Caco-2 (cell line): Measurements from ENCODE around the gene TEPSIN. TPM values are rescaled to one million over a fixed set of nuclear protein-coding genes. Genes with fewer than 3 reads are reported as not detected.

ENCODE experiments used
- BruUV-seq: library from RNA; stranded (reverse); fragments of 400-500 nt; replicated peaks from 2 replicates; lab custom pipeline; 2021; lab: Mats Ljungman, UMichigan
- CTCF ChIA-PET: fragments of 300-600 bp; sonication (Branson Sonifier 250); formaldehyde crosslinking; loops from one replicate; lab custom pipeline; 2022; ENCODE audit warnings: antibody characterized with exemption; lab: Charles Lee
- POLR2A ChIA-PET: fragments of 300-600 bp; sonication (Branson Sonifier 250); formaldehyde crosslinking; loops from one replicate; lab custom pipeline; 2022; ENCODE audit warnings: antibody characterized with exemption; lab: Charles Lee
- DNase-seq, 2 experiments: peaks; one replicate each; pipeline versions ENCODE4 v3.0.0 to v3.0.0-alpha.2; 2020 to 2022
- H3K27me3 ChIP-seq: replicated peaks from 2 replicates; pipeline ENCODE4 v1.6.0; 2011; ENCODE audit warnings: low read length; ENCODE audit not compliant: control insufficient read depth, insufficient read depth
- H3K36me3 ChIP-seq: 2 replicates; pipeline ENCODE4 v1.5.1; 2011; ENCODE audit warnings: low read length; ENCODE audit not compliant: control insufficient read depth, insufficient read depth
- H3K4me1 ChIP-seq: fragments of 250-450 bp; sonication (Bioruptor Pico); 2 replicates; pipeline ENCODE4 v1.5.1; 2020; ENCODE audit warnings: mild to moderate bottlenecking
- H3K4me3 ChIP-seq: 2 replicates; pipeline ENCODE4 v1.5.1; 2011; ENCODE audit warnings: low read depth, mild to moderate bottlenecking, control low read depth, low read length
- H3K9me3 ChIP-seq: fragments of 250-450 bp; sonication (Bioruptor Pico); 2 replicates; pipeline ENCODE4 v1.5.1; 2020; ENCODE audit warnings: mild to moderate bottlenecking, moderate library complexity
- H3K27ac Mint-ChIP-seq: one replicate; pipeline ENCODE4 v1.8.0; 2022; ENCODE audit warnings: mixed read lengths; ENCODE audit not compliant: unreplicated experiment
- H3K27me3 Mint-ChIP-seq: one replicate; pipeline ENCODE4 v1.8.0; 2022; ENCODE audit warnings: mixed read lengths; ENCODE audit not compliant: insufficient read depth, unreplicated experiment
- H3K36me3 Mint-ChIP-seq: one replicate; pipeline ENCODE4 v1.8.0; 2022; ENCODE audit warnings: mild to moderate bottlenecking, mixed read lengths; ENCODE audit not compliant: insufficient read depth, unreplicated experiment
- H3K4me1 Mint-ChIP-seq: one replicate; pipeline ENCODE4 v1.8.0; 2022; ENCODE audit warnings: low read depth, mixed read lengths; ENCODE audit not compliant: unreplicated experiment
- H3K4me3 Mint-ChIP-seq: one replicate; pipeline ENCODE4 v1.8.0; 2022; ENCODE audit warnings: mild to moderate bottlenecking, moderate library complexity, mixed read lengths; ENCODE audit not compliant: unreplicated experiment
- H3K9me3 Mint-ChIP-seq: one replicate; pipeline ENCODE4 v1.8.0; 2022; ENCODE audit warnings: mixed read lengths; ENCODE audit not compliant: unreplicated experiment
- CTCF ChIP-seq, 2 experiments: fragments of 200-600 bp in 1 of 2; IDR thresholded peaks; 1 replicate in 1 of 2; 2 replicates in 1 of 2; pipeline versions ENCODE4 v1.5.1 to v1.8.0; 2011 to 2022; ENCODE audit warnings: antibody characterized with exemption in 1 of 2, control low read depth in 1 of 2, inconsistent platforms in 1 of 2, low read depth in 1 of 2, low read length in 1 of 2, mild to moderate bottlenecking in 1 of 2, moderate library complexity in 1 of 2; ENCODE audit not compliant: insufficient read depth in 1 of 2, severe bottlenecking in 1 of 2, unreplicated experiment in 1 of 2
- intact Hi-C: fragments of 100-400 bp; cut with micrococcal nuclease; formaldehyde crosslinking; loops from one replicate; pipeline ENCODE4 v1.10.0; 2022; ENCODE audit not compliant: unreplicated experiment
- total RNA-seq: library from RNA; stranded (reverse); gene quantifications from 2 replicates; pipeline ENCODE4 v1.2.3, GENCODE V29; 2022

The TEPSIN gene
- total RNA-seq, 1 experiment from 2014 or later: 40.3 TPM

GRCh38 chr17:81183316-81183715 lies 55.5 kb downstream of the TEPSIN start:
- CTCF ChIA-PET: no interaction called here
- Mint-ChIP-seq H3K4me3 (no peak overlapping the region), H3K27me3 (no peaks in the 10 kb centered on the region), H3K4me1 (no peaks in the 10 kb centered on the region), H3K27ac (peak overlapping the region; percentile 18), H3K9me3 (no peaks in the 10 kb centered on the region), H3K36me3 (no peaks in the 10 kb centered on the region)
- no peak for DNase-seq
- POLR2A ChIA-PET: no interaction called here
- intact Hi-C loops: no loop called here
- Histone ChIP-seq H3K4me1 (no peaks in the 10 kb centered on the region), H3K36me3 (no peaks in the 10 kb centered on the region), H3K27me3 (no peaks in the 10 kb centered on the region), H3K9me3 (no peaks in the 10 kb centered on the region), H3K4me3 (no peak overlapping the region)
- no peak for TF ChIP-seq CTCF (IDR thresholded peaks at IDR 0.05; ENCODE audit: insufficient read depth in 1 of 2, low read depth in 1 of 2, low read length in 1 of 2, severe bottlenecking in 1 of 2, unreplicated experiment in 1 of 2)
- no TSS peak for BruUV-seq

- no peaks in the 10 kb centered on the region for H3K9me3 ChIP-seq
- no peak for DNase-seq
- H3K4me1 ChIP-seq: no peaks in the 10 kb centered on the region
- H3K4me1 Mint-ChIP-seq: no peaks in the 10 kb centered on the region
- peak overlapping the region; percentile 18 for H3K27ac Mint-ChIP-seq
- no peak overlapping the region for H3K4me3 ChIP-seq
- no peaks in the 10 kb centered on the region for H3K27me3 Mint-ChIP-seq
- ChIA-PET POLR2A (no interaction called here), CTCF (no interaction called here)
- no peaks in the 10 kb centered on the region for H3K9me3 Mint-ChIP-seq
- H3K36me3 ChIP-seq: no peaks in the 10 kb centered on the region
- no peaks in the 10 kb centered on the region for H3K36me3 Mint-ChIP-seq
- H3K27me3 ChIP-seq: no peaks in the 10 kb centered on the region
- no peak for TF ChIP-seq CTCF (IDR thresholded peaks at IDR 0.05; ENCODE audit: insufficient read depth in 1 of 2, low read depth in 1 of 2, low read length in 1 of 2, severe bottlenecking in 1 of 2, unreplicated experiment in 1 of 2)
- no peak overlapping the region for H3K4me3 Mint-ChIP-seq
- BruUV-seq: no TSS peak
- intact Hi-C loops: no loop called here
These were observed 56.3 kb downstream of the TEPSIN start for GRCh38 chr17:81182596-81182995.

- H3K4me3 ChIP-seq: no peak overlapping the region
- Mint-ChIP-seq H3K27ac (no peak overlapping the region), H3K4me3 (no peak overlapping the region), H3K27me3 (no peaks in the 10 kb centered on the region), H3K36me3 (no peaks in the 10 kb centered on the region), H3K9me3 (no peaks in the 10 kb centered on the region), H3K4me1 (no peaks in the 10 kb centered on the region)
- intact Hi-C loops: no loop called here
- DNase-seq: no peak
- H3K36me3 ChIP-seq: no peaks in the 10 kb centered on the region
- CTCF ChIA-PET: no interaction called here
- no peak for TF ChIP-seq CTCF (IDR thresholded peaks at IDR 0.05; ENCODE audit: insufficient read depth in 1 of 2, low read depth in 1 of 2, low read length in 1 of 2, severe bottlenecking in 1 of 2, unreplicated experiment in 1 of 2)
- no peaks in the 10 kb centered on the region for H3K4me1 ChIP-seq
- POLR2A ChIA-PET: no interaction called here
- H3K9me3 ChIP-seq: no peaks in the 10 kb centered on the region
- no TSS peak for BruUV-seq
- H3K27me3 ChIP-seq: no peaks in the 10 kb centered on the region
These were observed 57.1 kb downstream of the TEPSIN start for GRCh38 chr17:81181811-81182185.
